GM21529 (cell line): ENCODE results near the gene R3HCC1L.

ENCODE experiments used
- ATAC-seq: cut with Tn5 transposase; IDR thresholded peaks from one replicate; pipeline ENCODE4 v1.9.1; 2021; ENCODE audit not compliant: unreplicated experiment

R3HCC1L gene

DNA sequence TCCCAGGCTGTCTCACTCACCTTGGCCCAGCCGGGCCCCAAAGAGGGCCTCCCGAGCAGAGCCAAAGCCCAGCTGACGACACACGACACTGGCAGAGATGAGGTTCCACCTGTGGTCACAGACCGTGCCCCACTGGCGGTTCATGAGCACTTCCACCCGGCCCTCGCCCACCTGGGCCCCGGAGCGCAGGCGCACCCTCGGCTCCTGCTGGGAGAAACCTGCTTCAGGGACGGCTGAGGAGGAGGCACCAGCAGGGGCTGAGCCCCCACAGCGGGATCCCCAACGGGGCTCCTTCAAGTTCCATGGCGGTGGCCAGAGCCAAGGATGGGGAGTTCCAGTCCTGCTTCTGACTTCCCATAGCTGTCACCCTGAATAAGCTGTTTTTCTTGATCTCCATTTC, 123.5 kb downstream of the R3HCC1L start:
- ATAC-seq: no peak

DNA sequence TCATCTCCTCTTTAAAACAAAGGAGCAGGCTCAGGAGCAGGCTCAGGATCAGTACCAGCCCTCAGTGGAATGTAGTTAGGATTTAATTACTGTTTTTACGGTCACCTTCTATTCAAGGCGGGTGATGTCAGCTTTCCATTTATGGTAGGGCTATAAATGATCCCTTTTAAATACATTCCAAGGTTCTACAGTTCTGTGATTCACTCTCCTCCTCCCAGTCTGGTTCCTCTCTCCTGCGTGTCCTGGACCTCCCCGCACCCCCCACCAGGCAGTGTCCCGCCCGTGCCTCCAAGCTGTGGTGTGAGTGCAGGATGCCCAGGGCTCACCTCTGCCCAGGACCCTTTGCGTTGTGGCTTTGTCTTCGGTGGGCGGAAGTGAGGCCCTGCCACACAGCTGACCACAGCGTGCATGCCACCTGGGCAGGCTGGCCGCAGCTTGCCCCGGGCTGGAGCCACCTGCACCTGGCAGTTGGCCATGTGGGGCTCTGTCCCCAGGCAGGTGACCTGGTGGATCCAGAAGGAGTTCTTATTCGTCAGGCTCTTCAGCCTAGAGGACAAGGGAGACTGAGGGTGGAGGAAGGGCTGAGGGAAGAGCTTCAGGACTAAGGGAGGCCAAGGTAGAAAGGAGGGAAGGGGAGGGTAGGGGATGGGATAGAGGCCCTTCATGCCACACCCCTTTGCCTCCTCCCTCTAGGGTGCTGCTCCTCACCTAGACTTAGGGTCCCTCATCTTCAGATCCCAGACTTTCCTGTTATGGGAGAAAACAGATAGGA, 124.4 kb downstream of the R3HCC1L start:
- ATAC-seq: no peak

DNA sequence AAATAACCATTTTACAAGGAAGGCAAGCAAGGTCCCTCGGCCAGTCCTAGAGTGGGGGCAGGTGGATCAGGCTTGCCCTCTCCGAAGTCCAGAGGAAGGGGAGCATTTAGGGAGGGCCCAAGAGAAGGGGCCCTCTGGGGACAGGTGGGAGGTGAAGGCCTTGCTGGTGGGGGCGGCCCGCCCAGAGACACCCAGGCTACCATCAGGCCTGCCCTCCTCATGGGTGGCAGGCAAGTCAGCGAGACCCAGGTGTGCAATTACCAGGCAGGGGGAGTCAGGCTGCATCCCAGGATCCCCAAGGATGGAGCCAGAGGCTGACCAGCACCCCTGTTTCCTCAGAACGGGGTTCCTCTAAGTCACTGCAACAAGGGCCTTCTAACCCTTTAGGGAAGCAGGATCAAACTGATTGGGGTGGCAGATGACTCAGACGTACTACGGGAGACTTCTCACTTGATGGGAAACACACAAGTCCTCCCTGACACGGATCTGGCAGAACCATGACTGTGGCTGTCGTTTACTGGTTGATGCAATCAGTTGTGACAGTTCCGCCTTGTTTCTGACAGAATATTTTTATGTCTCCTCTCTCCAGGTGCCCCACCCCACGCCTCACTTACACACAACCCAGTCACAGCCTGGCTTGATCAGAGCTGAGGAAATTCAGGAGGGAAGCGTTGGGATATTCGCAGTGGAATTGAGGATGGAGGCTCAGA, 125.3 kb downstream of the R3HCC1L start:
- no peak for ATAC-seq

DNA sequence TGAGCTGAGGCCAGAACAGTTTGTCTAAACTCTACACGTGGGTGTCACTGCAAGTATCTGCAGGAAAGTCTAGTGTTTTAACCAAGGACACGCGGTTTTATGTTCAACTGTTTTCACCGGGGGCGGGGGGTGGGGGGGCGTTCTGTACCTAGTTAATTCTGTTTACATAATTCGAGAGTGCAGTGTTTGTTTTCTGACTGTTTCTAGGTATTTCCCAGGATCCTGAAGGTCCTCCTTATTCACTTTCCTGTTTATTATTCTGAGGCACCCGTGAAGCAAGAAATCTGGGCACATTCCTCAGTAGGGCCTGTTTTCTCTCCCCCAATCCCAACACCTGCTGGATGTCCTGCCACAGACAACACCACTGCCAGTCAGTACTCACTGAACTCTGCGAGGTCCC, 125.9 kb downstream of the R3HCC1L start:
- ATAC-seq: no peak

DNA sequence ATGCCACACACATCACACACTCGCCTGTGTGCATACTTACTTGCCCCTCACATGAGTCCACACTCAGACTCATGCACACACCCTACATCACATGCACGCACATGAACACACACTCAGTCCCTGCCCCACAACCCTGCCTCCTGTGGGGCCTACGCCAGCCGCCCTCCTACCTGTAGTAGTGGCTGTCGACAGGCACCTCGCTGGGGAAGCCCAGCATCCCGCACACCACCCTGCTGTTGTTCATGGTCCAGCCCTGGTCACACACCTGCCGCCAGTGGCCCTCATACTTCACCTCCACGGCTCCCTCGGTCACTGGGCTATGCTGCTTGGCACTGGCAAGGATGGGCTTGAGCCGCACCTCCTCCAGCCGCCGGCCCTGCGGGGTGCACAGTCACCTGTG, 126.3 kb downstream of the R3HCC1L start:
- no peak for ATAC-seq

DNA sequence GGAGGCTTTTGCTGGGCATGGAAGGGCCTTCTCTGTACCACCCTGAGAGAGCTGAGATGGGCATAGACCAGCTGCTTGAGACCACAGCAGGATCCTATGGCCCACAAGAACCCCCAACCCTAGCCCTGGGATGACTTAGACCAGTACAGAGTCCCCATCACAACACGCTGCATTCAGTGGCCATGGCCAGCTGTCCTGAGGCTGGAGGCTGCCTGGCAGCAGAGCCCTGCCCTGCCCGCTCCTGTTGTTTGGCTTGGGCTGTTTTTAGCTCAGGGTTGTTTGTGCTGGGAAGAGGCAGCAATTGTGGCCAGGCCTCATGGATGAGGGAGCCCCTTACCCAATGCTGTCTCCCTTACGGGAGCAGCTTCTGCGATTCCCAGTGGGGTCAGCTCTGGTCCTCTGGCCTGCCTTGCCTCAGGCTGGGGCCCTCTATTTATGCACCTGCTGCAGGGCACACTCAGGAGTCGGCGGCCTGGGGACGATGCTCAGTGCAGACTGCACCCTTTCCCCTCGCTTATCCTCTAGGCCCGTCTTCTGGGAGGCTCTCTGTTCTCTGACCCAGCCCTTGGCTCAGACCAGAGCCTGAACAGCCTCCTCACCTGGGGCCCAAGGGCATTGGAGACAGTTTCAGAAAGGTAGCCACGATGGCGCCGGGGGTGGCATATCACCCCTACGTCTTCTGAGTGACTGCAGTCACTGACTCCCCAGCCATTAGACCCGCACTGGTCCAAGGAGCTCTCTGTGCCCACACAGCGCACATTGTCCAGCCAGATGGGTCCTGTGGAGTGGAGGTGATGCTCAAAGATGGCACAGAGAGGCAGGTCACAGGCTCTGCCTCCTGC, 127.2 kb downstream of the R3HCC1L start:
- no peak for ATAC-seq

DNA sequence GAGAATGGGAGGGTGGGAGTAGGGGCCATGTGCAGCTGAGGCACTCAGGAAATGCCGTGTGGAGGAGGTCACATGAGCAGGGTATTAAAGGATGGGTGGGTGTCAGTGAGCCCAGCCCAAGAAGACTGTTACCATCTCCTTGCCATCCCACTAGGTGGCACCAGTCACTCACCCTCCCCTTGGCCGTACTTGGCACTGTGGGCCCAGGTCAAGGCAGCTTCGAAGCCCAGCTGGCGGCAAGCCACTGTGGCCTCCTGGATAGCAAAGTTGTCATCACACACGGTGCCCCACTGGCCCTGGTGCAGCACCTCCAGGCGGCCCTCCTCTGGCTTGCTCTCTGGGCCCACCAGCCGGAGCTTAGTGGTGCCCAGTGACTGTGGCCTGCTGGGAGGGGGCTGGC, 128.1 kb downstream of the R3HCC1L start:
- no peak for ATAC-seq

DNA sequence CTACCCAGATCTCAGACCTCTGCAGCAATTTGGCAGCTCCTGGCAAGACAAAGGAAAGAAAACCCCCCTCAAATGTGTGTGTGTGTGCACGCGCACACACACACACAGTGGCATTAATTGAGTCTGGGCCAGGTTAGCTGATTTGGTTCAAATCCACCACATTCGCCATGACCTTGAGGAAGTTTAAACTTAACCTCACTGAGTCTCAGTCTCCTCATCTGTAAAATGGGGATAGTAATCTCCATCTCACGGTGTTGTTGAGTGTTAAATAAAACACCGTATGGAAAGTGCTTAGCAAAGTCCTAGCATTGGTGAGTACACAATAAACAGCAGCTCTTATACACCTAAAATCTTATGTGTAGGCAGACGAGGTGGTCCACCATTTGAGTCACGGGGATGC, 128.6 kb downstream of the R3HCC1L start:
- no peak for ATAC-seq

DNA sequence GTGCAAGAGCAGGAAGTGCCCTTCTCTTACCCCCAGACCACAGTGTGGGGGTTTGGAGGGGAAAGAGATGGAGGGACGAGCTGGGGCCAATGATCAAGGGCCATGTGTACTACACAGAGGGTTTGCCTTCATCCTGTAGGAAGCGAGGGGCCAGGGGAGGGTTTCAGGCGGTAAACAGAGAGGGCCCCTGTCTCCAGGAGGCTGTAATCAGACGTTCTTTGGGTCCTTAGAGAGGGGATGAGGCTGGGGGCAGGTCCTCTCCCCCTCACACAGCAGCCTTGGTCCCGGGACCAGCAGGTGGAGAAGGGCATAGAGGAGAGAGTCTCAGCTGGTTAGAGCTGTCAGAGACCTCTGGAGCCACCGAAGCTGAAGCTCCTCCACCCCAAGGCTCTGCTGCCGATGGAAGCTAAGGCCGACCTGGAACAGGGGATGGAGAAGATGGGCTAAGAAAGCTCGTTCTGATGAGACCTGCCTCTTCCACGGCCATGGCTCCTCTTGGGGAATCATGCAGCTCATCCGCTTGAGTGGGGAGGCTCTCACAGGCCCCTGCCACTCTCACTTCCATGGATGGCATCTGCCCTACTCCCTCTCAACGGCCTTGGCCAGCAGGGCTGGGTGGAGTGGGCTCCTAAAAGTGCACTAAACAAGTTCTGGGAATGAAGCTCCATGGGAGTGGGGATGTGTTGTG, 130.1 kb downstream of the R3HCC1L start:
- ATAC-seq: no peak

DNA sequence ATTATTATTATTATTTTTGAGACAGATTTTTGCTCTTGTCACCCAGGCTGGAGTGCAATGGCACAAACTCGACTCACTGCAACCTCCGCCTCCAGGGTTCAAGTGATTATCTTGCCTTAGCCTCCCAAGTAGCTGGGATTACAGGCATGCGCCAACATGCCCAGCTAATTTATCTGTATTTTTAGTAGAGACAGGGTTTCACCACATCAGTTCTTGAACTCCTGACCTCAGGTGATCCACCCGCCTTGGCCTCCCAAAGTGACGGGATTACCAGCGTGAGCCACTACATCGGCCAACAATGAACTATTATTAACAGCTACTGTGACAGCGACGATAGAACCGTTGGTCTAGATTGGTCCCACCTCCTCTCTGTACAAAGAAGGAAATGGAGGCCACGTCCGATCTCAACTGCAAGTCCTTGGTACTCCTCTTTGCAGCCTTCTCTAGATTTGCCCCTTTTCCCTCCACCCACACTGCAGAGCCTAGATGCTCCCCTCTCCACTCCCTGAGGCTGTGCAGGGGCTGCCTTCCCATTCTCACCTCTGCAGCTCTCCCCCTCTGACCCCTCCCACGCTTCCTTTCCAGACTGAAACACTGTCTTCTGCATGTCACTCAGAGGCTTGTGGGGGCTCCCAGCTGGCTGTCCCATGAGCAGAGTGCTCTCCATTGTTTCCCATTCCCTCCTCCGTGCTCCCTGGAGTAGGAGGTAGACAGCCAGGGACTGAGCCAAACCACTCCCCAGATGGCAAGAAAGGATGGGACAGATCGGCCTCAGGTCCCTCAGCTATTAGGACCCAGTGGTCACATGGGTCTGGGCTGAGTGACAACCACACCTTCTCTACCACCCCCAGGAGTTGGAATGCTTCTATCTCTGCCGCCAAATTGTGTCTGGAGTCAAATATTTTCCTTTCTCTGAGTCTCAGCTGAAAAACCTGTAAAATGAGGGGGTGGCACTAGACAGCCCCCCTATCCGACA, 131.2 kb downstream of the R3HCC1L start:
- ATAC-seq: no peak

DNA sequence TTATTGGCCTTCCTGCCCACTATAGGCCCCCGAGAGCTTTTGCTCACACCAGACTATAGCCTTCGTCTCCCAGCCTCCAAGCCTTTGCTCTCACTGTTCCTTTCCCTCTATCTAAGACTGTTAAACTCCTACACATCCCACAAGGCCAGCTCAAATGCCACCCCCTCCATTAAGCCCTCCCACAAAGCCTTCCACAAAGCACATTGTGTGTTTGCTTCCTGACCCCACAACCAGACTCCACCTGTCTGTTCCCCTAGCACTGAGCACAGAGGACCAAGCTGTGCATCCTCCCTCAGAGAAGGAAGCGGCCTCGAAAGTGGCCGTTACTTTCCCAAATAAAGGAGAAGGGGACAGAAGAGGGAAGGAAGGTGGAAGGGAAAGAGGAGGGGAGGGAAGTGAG, 132.2 kb downstream of the R3HCC1L start:
- no peak for ATAC-seq

DNA sequence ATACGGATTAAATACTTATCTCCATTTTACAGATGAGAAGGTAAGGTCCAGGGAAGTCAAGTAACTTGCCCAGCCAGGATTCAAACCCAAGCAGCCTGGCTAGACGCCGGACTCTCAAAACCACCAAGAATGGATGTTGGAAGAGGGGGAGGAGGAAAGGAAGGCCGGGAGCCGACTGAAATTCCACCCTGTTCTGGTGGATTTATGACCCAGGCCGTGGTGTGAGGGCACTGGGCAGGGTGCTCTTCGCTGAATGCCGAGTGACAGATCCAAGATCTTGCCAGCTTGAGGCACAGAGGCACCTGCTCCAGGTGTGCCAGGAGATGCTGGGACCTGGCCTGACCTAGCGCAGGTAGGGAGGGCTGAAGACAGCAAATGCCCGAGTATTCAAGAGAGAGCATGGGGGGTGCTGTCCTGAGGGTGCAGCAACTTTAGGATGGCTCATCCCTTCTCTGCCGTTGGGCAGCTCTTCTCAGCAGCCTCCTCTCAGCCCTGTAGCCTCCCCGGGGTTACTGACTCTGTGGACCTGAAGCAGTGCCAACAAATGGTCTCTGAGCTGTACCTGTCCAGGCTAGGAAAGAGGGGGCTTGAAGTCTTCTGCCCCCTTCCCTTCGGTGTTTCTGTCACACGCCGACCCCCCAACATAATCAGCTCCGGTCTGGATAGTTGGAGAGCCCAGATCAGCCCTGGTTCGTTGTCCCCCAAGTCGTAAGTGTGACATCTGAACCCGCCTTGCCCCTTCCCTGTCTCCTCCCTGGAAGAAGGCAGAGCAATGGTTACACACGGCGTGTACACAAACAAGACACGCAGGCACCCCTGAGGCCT, 132.8 kb downstream of the R3HCC1L start:
- ATAC-seq: no peak

DNA sequence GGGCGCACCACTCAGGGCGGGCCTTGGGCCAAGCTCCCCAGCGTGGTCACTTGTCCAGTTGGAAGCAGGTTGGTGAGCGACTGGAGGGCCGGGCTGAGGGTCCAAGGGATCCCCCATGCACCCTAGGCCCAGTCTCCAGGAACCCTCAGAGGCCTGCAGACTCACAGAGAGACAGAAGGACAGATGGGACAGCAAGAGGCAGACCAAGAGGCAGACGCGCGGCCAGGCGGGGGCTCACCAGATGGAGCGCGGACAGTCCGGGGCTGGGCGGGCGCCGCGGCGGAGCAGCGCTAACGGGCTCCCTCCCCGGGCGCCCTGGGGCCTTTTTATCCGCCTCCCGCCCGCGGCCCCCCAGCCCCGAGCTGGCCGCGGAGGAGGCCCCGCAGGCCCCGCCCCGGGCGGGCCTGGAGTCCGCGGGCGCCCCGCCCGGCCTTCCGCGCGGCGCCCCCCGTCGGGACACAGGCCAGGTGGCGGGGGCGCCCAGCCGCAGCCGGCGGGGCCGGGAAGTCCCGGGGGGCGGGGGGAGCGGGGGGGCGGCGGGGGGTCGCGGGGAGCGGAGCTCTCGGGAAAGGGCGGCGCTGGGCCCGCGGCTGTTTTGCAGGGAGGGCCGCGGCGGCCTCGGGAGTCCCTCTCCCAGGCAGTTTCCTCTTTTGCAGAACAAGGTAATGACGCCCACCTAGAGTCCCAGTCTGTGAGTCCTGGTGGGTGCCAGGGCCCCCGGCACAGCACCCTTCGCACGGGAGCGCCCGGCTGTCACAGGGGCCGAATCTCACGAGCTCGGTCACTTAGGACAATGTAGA, 133.6 kb downstream of the R3HCC1L start, which contains the start of gene LOXL4:
TSS of gene LOXL4 (minus strand) at position 301 of the 800 bp plus-strand sequence. CDS start 5,175 bp downstream, outside the sequence.
- no peak for ATAC-seq

DNA sequence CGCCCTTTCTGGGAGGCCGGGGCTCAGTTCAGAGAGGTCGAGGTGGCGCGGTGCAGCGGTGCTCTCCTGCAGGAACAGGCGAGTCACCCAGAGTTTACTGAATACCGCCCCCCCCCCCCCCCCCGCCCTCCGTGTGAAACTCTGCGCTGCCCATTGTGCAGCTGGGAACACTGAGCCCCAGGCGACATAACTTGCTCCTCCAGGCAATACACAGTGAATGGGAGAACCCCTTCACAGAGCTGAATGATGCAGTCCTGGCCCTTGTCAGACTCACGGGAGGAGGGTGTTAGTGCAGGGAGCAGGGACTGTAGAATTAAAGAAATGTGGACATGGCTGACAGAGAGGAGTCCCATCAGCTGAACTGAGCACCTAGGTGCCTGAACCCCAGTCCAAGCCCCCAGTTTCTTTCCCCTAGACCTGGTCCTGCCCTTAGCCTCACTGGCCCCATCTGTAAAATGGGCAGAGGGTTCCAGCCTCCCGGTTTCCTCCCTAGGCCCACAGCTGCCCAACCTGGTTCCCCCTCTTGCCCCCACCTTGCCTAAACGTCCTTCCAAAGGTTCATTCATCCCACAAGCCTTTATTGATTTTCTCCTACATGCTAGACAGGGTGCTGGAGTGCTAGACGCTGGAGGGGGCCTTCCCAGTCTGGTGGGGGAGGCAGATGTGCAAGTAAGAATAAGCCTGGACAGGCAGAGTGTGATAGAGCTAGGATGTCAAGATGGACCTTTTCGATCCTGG, 134.4 kb downstream of the R3HCC1L start:
- ATAC-seq: no peak

DNA sequence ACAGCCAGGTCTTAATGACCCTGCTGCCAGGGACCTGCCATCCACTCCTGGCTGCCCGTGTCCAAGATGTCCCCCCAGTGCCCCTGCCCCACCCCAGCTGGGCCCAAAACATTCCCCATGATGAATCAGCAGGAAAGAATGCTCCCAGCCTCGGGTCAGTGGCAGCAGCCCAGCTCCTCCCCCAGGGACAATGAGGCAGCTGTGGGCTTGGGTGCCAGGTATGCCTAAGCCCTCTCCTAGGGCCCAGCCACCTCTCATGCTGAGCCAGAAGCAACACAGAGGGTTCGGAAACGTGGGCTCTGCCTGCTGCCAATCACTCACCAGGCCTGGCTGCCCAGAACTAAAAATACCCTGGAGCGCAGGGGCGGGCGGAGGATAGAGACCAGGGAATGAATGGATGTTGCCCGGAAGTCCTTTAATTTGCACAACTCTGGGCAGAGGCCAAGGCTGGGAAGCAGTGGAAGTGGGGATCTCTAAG, 135.0 kb downstream of the R3HCC1L start:
- ATAC-seq: no peak

DNA sequence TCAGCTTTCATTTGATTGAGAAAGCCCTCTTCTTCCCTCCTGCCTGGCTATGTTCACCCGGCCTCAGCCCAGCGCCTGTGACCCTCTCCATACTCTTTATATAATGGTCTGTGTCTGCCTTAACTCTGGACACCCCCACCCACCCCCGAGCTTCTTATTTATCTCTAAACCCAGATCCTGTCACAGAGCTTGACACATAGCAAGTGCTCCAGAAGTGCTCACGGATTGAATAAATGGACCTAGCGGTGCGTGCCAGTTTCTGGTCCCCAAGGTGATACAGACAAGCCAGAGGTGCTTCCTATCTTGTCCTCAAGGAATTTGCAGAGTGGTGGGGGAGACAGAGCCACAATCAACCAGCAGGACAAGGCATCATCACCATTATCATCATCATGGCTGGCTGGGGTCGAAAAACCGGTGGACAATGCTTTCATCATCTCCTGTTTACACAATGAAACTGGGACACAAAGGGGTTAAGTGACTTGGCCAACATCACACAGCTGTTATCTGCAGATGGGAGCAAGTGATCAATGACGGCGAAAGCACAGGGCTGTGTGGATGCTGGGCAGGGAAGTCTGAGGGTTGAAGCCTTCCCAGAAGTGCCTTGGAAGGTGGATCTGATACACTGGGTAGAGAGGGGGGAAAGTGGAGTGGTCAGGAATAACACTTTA, 135.8 kb downstream of the R3HCC1L start:
- ATAC-seq: no peak

DNA sequence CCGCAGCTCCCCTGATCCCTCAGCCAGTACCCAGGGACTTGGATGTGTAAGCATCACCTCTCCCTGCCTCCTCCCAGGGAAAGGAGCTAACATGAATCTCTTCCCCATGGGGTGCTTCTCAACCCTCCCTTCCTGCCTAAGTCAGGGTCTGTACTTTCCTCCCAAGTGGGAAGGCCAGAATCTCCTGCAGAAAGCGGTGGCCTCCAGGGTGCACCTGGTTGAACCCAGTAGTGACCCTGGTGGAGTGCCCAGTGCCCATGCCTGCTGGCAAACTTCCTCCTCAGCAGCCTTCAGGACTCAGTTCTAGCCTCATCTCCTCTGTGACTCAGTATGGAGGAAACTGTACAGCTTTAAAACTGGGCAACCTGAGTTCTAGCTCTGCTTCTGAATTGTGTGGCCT, 136.3 kb downstream of the R3HCC1L start:
- ATAC-seq: no peak
